Muscle of back (tissue), 11 donors: ENCODE measurements around the gene SULT4A1. TPM values are rescaled to one million over a fixed set of nuclear protein-coding genes. Genes with fewer than 3 reads are reported as not detected.
A peak's percentile ranks its signal among the peaks of the same experiment; 100 is the strongest.

Source experiments
- DNase-seq, 3 donors: peaks; one replicate each; pipeline versions ENCODE4 v3.0.0 to v3.0.0-alpha.2; 2013
- polyA plus RNA-seq, 10 donors: library from polyadenylated mRNA; unstranded; fragments of 120-200 nt; gene quantifications; one replicate each; pipeline ENCODE4 v1.2.1, GENCODE V29; 2013; ENCODE audit not compliant: insufficient read length in 10 of 10

Gene SULT4A1
- polyA plus RNA-seq, 10 donors: 1.0 to 3.4 (median 2.2) TPM

DNA sequence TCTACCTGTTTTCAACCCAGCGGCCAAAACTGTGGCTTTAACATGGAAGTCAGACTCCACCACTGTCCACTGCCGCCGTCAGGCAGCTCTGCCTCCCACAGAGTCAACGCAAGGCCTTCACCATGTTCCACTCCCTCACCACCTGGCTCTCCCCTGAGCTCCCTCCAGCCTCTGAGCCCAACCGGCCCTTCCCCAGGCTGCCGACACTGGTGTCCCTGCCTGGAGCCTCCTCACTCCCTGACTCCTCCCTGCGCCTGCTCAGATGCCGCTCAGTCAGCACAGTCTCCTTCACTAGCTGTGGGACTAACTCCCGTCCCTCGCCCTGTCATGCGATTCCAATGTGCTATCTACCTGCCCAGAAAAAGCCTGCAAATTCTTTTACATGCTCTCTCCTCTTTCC is 16.3 kb downstream of the SULT4A1 start:
- no peak for DNase-seq

DNA sequence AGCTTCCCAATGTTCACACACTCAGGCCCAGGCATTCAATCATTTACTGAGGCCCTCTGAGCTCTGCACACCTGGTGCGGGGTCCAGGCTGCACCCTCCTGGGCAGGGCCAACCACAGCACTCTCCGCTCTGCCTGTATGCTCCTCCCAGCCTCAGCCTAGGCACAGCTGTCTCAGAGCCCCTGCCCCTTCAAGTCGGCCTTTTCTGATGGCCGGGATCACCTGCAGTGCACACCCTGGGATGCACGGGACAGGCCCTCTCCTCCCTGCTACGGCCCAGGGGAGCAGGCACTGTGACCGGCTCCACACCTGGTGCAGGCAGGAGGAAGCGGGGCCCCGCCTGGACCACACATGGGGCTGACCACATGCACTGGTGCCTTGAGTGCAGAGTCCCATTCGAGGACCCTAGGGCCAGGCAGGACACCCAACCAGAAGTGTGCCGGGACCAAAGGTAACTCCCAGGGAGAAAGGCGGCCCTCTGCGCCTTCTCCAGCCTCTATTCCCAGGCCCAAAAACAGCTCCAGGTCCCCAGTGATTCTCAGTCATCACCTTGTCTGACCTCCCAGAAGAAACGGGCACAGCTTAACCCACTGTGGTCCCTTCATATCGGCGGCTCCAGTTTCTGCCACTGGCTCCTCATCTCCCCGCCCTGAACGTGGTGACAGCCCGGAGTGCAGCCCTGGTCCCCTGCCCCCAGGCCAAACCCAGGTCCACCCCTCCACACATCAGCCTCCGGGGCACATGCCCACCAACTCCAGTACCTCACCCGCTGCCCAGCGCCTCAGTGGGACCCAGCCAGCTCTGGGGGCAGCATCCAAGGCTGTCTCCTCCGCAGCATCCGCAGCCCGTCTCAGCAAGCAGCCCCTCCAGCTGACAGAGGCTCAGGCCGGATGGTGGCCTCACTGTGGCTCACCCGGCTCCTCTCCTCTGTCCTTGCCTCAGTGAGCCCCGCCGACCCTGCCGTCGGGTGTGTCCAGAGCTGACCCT is 17.5 kb downstream of the SULT4A1 start:
- DNase-seq: no peak

DNA sequence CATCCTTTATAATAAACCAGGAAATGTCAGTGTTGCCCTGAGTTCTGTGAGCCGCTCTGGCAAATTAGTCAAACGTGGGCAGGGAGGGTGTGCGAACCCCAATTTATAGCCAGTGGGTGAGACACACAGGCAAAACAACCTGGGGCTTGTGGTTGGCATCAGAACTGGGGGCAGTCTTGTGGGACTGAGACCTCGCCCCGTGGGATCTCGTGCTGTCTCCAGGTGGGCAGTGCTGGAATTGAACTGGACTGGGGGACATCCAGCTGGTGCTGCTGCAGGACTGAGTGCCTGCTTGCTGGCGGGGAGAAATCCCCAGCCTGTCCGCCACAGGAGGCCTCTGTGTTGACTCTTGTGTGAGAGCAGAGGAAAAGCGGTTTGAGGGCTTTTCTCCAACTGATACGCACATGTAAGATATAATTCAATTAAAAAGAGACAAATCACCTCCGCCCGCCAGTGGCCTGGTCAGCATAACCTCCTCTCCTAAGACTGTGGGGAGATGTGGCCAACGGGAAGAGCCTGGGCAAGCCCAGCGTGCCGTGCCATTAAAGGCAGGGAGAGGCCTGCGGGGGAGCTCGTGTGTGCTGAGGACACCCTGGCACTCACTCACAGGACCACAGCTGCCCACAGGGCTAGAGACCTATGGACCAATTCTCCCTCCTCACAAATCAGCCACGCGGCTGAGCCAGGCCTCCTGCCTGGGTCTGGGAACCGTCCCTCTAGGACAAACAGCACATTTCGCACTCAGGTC is 18.4 kb downstream of the SULT4A1 start:
- no peak for DNase-seq

DNA sequence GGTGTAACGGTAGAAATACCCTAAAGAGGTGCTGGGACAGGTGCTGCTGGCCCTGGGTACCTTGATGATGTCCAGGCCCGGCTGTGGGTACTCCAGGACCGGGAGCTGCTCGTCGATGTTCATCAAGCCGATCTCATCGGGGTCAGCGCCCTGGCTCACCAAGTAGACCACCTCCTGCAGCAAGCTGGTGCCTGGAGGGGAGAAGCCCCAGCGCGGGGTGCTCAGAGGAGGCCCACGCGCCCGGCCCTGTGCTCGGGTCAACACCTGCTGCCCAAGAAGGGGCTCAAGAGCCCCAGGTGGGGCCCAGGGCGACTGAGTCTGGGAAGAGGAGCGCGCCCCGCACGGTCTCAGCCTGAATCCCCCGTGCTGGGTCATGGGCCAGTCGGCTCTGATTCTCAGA is 20.6 kb downstream of the SULT4A1 start:
- DNase-seq: no peak

DNA sequence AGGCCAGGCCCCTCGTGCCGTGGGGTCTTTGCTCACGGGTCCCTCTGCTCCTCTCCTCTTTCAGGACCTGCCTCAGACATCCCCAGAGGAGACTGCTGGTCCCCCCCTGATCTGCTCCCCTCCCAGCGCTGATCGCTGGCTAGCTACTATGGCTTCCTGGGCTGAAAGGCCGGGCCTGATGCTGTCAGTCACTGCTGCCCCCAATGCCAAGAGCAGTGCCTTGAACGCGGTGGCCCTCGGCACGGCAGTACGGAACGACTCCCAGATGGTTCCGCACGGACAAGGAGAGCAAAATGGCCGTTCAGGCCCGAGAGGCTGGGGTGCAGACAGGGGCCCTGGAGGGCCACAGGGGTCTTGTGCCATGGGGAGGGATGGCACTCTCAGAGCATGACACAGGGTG is 21.5 kb downstream of the SULT4A1 start:
- no peak for DNase-seq

DNA sequence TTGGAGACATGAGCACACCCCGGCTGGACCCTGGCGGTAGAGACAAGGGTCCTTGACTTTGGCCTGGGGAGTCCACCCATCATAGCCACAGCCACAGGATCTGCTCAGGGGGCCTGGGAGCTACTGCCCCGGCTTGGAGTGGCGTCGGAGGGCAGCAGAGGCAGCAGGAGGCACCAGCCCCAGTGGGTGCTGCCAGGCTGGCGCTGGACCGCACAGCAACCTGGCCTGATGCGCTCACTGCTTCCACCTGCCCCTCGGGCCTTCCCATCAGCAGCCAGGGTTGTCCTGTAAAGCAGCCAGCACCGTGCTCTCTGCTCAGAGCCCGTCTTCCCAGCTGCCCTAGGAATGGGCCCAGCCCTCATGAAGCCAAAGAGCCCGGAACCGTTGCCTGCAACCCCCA is 21.9 kb downstream of the SULT4A1 start:
- no peak for DNase-seq

DNA sequence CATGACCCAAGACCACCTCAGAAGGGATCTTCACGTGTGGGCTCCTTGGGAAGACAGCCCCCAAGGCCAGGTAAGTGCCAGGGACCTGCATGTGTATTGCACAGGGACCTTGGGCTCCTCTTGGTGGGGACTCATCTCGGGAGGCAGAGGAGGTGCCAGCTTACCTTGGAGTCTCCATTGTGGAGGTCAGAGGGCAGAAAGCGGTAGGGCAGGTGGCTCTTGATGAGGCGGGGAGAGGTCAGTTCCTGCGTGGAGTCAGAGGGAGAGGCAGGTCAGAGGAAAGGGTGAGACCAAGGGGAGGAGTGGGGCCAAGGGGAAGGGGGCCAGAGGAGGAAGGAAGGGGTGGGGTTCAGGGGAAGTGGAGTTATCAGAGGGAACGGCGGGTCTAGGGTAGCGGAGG is 22.5 kb downstream of the SULT4A1 start:
- DNase-seq: no peak

- DNase-seq: no peak
Measured at GRCh38 chr22:43838571-43839307, 23.6 kb downstream of the SULT4A1 start.

DNA sequence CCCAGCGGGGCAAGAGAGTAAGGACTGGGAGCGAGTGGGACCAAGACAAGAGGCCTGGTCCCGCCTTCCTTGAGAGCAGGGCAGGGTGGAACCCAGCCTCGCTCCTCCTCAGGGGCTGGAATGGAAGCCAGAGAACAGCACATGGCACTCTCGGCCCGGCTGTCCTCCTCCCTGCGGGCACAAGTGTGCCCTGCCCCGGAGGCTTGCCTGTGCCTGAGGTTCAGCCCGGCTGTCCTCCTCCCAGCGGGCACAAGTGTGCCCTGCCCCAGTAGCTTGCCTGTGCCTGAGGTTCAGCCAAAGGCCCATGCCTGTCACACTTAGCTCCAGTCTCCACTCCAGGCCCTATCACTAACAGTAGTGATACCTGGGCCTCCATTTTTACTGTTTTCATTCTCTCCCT is 24.2 kb downstream of the SULT4A1 start:
- DNase-seq: no peak

DNA sequence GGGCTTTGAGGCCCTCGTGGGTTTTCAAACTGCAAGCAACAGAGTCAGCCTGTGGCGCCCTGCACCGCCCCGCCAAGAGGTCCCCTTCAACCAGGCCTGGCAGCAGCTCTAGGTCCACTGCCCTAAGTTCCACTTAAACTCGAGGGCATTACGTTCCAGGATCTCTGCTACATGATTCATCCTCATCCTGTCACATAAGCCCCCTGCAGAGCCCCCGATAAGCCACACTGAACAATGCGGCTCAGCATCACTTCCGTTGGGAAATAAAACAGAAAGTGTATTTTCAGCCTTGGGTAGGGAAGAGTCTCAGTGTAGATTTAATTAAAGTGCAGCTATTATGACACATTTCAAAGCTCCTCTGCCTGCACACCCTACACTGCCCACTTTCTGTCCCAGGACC is 24.6 kb downstream of the SULT4A1 start:
- DNase-seq: no peak

DNA sequence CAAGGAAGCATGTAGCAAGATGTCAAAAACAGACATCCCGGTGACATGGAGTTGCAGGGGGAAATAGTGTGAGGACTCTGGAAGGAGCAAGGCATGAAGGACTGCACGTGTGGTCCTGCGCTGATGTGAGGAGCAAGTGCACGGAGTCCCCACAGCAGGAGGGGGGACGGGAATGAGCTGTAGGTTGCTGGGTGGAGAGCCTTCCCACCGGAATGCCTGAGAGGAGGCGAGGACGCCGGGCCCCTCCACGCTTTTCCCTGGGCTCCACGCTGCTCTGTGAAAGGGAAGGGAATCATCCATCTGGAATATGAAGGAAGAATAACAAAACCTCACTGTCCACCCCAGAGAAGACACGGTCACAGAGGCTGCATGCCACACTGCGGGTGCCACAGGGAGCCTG is 26.6 kb downstream of the SULT4A1 start:
- no peak for DNase-seq

GRCh38 chr22:43835166-43835565 is 27.1 kb downstream of the SULT4A1 start:
- no peak for DNase-seq

- no peak for DNase-seq
Measured at GRCh38 chr22:43833286-43834240, 28.8 kb downstream of the SULT4A1 start.

- no peak for DNase-seq
Measured at GRCh38 chr22:43832393-43833265, 29.7 kb downstream of the SULT4A1 start.

GRCh38 chr22:43831561-43832392 is 30.5 kb downstream of the SULT4A1 start:
- DNase-seq: no peak

- no peak for DNase-seq
Measured at GRCh38 chr22:43830931-43831560, 31.3 kb downstream of the SULT4A1 start.

GRCh38 chr22:43829904-43830851 is 32.1 kb downstream of the SULT4A1 start:
- peak in 1 of 3 donors; percentile 59 for DNase-seq
